Activated T-helper 2 cell treated with anti-CD3 and anti-CD28 coated beads, Interferon-gamma antibody, Interleukin-2, Interleukin-4, amounts not matched to agents 10 μg/mL and 5 μg/mL and 100 μg/mL, durations not matched to agents 14 hours and 24 hours and 36 hours (primary cell): ENCODE results near the gene HELZ. TPM values are rescaled to one million over a fixed set of nuclear protein-coding genes. Genes with fewer than 3 reads are reported as not detected.
"Not testable (repeated sequence)": the region's sequence is repeated elsewhere in the genome, so short reads cannot be mapped to it uniquely, and the experiment has no call there.

Experiments
- DNase-seq: peaks from one replicate; pipeline ENCODE4 v3.0.0; 2021; ENCODE audit warnings: low spot score
- H3K27ac Mint-ChIP-seq: one replicate; pipeline ENCODE4 v1.8.0; 2021; ENCODE audit warnings: mixed read lengths
- H3K27me3 Mint-ChIP-seq: one replicate; pipeline ENCODE4 v1.8.0; 2021; ENCODE audit warnings: low read depth, mixed read lengths
- H3K36me3 Mint-ChIP-seq: one replicate; pipeline ENCODE4 v1.8.0; 2021; ENCODE audit warnings: low read depth, mixed read lengths
- H3K4me1 Mint-ChIP-seq: one replicate; pipeline ENCODE4 v1.8.0; 2021; ENCODE audit warnings: low read depth, mixed read lengths
- H3K4me3 Mint-ChIP-seq: one replicate; pipeline ENCODE4 v1.8.0; 2021; ENCODE audit warnings: low read depth, mild to moderate bottlenecking, moderate library complexity, mixed read lengths
- H3K9me3 Mint-ChIP-seq: one replicate; pipeline ENCODE4 v1.8.0; 2021; ENCODE audit warnings: mixed read lengths
- intact Hi-C: fragments of 100-400 bp; cut with micrococcal nuclease; formaldehyde crosslinking; loops from one replicate; pipeline ENCODE4 v1.15.1; 2023
- total RNA-seq: library from RNA; stranded (reverse); gene quantifications from 2 replicates; pipeline ENCODE4 v1.2.3, GENCODE V29; 2022

The HELZ gene, protein sequence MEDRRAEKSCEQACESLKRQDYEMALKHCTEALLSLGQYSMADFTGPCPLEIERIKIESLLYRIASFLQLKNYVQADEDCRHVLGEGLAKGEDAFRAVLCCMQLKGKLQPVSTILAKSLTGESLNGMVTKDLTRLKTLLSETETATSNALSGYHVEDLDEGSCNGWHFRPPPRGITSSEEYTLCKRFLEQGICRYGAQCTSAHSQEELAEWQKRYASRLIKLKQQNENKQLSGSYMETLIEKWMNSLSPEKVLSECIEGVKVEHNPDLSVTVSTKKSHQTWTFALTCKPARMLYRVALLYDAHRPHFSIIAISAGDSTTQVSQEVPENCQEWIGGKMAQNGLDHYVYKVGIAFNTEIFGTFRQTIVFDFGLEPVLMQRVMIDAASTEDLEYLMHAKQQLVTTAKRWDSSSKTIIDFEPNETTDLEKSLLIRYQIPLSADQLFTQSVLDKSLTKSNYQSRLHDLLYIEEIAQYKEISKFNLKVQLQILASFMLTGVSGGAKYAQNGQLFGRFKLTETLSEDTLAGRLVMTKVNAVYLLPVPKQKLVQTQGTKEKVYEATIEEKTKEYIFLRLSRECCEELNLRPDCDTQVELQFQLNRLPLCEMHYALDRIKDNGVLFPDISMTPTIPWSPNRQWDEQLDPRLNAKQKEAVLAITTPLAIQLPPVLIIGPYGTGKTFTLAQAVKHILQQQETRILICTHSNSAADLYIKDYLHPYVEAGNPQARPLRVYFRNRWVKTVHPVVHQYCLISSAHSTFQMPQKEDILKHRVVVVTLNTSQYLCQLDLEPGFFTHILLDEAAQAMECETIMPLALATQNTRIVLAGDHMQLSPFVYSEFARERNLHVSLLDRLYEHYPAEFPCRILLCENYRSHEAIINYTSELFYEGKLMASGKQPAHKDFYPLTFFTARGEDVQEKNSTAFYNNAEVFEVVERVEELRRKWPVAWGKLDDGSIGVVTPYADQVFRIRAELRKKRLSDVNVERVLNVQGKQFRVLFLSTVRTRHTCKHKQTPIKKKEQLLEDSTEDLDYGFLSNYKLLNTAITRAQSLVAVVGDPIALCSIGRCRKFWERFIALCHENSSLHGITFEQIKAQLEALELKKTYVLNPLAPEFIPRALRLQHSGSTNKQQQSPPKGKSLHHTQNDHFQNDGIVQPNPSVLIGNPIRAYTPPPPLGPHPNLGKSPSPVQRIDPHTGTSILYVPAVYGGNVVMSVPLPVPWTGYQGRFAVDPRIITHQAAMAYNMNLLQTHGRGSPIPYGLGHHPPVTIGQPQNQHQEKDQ (N-terminal part only)
- total RNA-seq = 67.1 and 71.7 TPM in 2 replicates

GRCh38 chr17:67245073-67245693, at the start of gene HELZ:
HELZ (minus strand) TSS chr17:67245196; CDS start chr17:67218804, 26,392 bp downstream.
- Mint-ChIP-seq H3K4me3 (peak within 1 kb of the TSS; percentile 86), H3K9me3 (no peaks in the 10 kb centered on the region), H3K27ac (peak within 1 kb of the TSS; percentile 75), H3K36me3 (peaks cover 37% of the 10 kb centered on the region), H3K4me1 (peaks cover 40% of the 10 kb centered on the region), H3K27me3 (peaks cover 3% of the 10 kb centered on the region)
- DNase-seq = peak; percentile 72
- intact Hi-C loops = loop anchor here (1.0 to 10.0 kb wide), 2 partner anchors 110 to 472 kb away; partner anchors contain the start of gene NOL11

- no peaks in the 10 kb centered on the region for H3K27me3 Mint-ChIP-seq
- no peak overlapping the region for H3K4me3 Mint-ChIP-seq
Measured at GRCh38 chr17:67293251-67294203, 48.5 kb upstream of the HELZ start.

DNA sequence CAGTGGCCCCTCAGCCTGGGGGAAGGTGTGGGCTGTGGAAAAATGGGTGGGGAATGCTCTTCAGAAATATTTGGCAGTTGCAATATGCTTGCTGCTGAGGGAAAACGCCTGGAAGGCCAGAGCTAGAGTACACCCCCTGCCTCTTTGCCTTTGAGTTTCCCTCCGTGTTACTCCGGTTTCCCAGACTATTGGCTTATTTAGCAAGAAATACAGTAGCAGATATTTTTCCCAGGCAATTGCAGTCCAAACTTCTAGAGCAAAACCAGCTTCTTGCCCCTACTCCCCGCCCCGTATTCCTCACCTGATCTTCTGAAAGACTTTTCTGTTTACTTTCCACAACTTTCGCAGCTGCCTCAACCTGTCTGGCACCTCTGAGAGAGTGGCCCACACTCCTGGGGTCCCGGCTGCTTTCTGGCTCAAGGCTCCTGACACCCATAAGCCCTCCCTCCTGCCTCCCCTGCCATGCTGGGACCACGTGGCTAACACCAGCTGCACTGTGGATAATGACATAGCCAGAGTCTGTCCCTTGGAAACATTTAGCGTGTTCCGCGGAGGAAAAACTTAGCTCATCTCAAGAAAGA, 45.8 kb upstream of the HELZ start:
- Mint-ChIP-seq H3K36me3 (no peaks in the 10 kb centered on the region), H3K4me1 (no peaks in the 10 kb centered on the region), H3K27me3 (no peaks in the 10 kb centered on the region), H3K27ac (no peak overlapping the region), H3K4me3 (no peak overlapping the region), H3K9me3 (no peaks in the 10 kb centered on the region)
- no peak for DNase-seq
- intact Hi-C loops = no loop called here

More at GRCh38 chr17:67293251-67294203, 48.5 kb upstream of the HELZ start:
- Mint-ChIP-seq H3K9me3 (no peaks in the 10 kb centered on the region), H3K36me3 (no peaks in the 10 kb centered on the region), H3K27ac (no peak overlapping the region), H3K4me1 (no peaks in the 10 kb centered on the region)
- DNase-seq = peak; percentile 57
- intact Hi-C loops = loop anchor here (1.0 kb wide), 1 partner anchor 72 kb away; no protein-coding TSS in a partner anchor

DNA sequence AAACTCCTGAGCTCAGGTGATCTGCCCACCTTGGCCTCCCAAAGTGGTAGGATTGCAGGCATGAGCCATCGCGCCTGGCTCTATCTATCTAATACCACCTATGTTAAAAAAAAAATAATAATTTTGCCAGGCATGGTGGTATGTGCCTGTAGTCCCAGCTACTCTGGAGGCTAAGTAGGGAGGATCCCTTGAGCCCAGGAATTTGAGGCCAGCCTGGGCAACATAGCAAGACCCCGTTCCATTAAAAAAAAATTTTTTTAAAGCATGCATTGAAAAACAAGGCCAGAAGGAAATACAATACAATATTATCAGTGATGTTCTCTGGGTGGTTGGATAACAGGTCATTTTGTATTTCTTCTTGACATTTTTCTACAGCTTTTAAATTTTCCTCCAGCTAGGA, 45.2 kb upstream of the HELZ start:
- Mint-ChIP-seq H3K27me3 (no peaks in the 10 kb centered on the region), H3K27ac (no peak overlapping the region), H3K4me3 (no peak overlapping the region), H3K4me1 (no peaks in the 10 kb centered on the region), H3K9me3 (no peaks in the 10 kb centered on the region), H3K36me3 (no peaks in the 10 kb centered on the region)
- no peak for DNase-seq
- intact Hi-C loops = no loop called here

- Mint-ChIP-seq H3K36me3 (no peaks in the 10 kb centered on the region), H3K27ac (no peak overlapping the region), H3K27me3 (no peaks in the 10 kb centered on the region), H3K4me3 (no peak overlapping the region), H3K4me1 (no peaks in the 10 kb centered on the region), H3K9me3 (no peaks in the 10 kb centered on the region)
- DNase-seq = no peak
- intact Hi-C loops = no loop called here
Measured at GRCh38 chr17:67289181-67289876, 44.3 kb upstream of the HELZ start.

GRCh38 chr17:67286826-67287225, 41.8 kb upstream of the HELZ start:
- H3K9me3 Mint-ChIP-seq, DNase-seq, H3K4me1 Mint-ChIP-seq, intact Hi-C loops, H3K36me3 Mint-ChIP-seq, H3K27me3 Mint-ChIP-seq, H3K4me3 Mint-ChIP-seq, H3K27ac Mint-ChIP-seq: not testable (repeated sequence)

DNA sequence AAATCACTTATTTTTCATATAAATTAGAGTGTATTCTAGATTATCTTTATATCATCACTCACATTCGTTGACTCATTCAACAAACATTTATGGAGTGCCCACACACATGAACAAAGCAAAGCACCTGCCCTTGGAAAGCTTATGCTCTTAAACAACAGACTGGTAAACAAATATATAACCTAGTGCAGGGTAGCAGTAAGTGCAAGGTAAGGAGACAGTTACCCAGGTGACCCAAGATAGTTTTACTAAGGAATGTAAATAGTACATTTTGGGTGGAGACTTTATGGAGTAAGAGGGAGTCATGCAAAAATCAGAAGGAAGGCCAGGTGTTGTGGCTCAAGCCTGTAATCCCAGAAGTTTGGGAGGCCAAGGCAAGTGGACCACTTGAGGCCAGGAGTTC, 40.4 kb upstream of the HELZ start:
- Mint-ChIP-seq H3K4me3 (no peak overlapping the region), H3K27me3 (no peaks in the 10 kb centered on the region), H3K4me1 (no peaks in the 10 kb centered on the region), H3K9me3 (no peaks in the 10 kb centered on the region), H3K36me3 (no peaks in the 10 kb centered on the region), H3K27ac (no peak overlapping the region)
- intact Hi-C loops = no loop called here
- no peak for DNase-seq

GRCh38 chr17:67283731-67284516, 38.9 kb upstream of the HELZ start:
- Mint-ChIP-seq H3K27me3 (peaks cover 4% of the 10 kb centered on the region), H3K4me3 (no peak overlapping the region), H3K4me1 (no peaks in the 10 kb centered on the region), H3K36me3 (no peaks in the 10 kb centered on the region), H3K27ac (no peak overlapping the region), H3K9me3 (no peaks in the 10 kb centered on the region)
- intact Hi-C loops = no loop called here
- no peak for DNase-seq

DNA sequence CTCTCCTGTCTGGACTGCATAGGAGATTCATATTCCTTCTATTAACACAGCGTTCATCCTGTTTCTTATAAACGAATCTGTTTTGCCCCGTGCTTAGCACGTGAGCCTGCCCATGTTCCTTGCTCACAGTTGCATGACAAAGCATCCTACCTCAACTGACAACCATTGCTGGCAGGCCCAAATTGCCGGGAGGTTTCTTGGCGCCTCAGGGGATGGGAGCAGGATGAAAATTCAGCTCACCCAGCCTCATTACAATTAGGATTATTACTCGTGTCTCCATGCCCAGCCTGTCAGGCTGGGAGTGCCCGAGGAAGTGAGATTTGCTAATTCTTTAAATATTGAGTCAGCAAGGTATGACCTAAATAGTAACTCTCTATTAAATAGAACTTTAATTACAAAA, 36.7 kb upstream of the HELZ start:
- intact Hi-C loops = no loop called here
- no peak for DNase-seq
- H3K9me3 Mint-ChIP-seq = no peaks in the 10 kb centered on the region
- no peaks in the 10 kb centered on the region for H3K4me1 Mint-ChIP-seq
- H3K27me3 Mint-ChIP-seq = peaks cover 4% of the 10 kb centered on the region
- H3K36me3 Mint-ChIP-seq = no peaks in the 10 kb centered on the region
- no peak overlapping the region for H3K27ac Mint-ChIP-seq
- no peak overlapping the region for H3K4me3 Mint-ChIP-seq

DNA sequence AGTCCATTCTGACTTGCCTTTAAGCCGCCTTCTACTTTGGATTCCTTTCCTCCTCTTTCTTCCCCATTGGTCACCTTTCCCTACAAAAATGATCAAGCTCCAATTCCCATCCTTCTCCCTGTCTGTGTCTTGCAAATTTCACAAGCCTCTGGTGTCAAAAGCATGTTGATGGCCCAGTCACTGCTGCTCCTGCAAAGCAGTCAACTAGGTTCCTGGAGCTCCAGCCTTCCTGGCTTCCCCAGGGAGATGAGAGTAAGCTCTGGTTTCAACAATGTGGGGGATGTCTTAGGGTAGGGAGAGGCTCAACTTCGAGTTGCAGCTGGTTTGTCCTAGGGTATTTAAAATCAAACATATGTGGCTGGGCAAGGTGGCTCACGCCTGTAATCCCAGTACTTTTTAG, 36.1 kb upstream of the HELZ start:
- Mint-ChIP-seq H3K4me1 (no peaks in the 10 kb centered on the region), H3K36me3 (no peaks in the 10 kb centered on the region), H3K9me3 (no peaks in the 10 kb centered on the region)

More for the DNA sequence above, 36.1 kb upstream of the HELZ start:
- DNase-seq = no peak
- intact Hi-C loops = no loop called here
- no peak overlapping the region for H3K27ac Mint-ChIP-seq
- H3K4me3 Mint-ChIP-seq = no peak overlapping the region
- H3K27me3 Mint-ChIP-seq = peaks cover 4% of the 10 kb centered on the region
